ENCODE data around the gene PRKAG2. TPM values are rescaled to one million over a fixed set of nuclear protein-coding genes. Genes with fewer than 3 reads are reported as not detected.

Gene PRKAG2
- total RNA-seq, 2 donors from 2014 or later: 41.3 to 51.8 TPM

- H3K4me1 Mint-ChIP-seq: peaks cover 19% of the 10 kb centered on the region
- DNase-seq: no peak
Measured at GRCh38 chr7:151773797-151774196, 103.1 kb downstream of the PRKAG2 start.

DNA sequence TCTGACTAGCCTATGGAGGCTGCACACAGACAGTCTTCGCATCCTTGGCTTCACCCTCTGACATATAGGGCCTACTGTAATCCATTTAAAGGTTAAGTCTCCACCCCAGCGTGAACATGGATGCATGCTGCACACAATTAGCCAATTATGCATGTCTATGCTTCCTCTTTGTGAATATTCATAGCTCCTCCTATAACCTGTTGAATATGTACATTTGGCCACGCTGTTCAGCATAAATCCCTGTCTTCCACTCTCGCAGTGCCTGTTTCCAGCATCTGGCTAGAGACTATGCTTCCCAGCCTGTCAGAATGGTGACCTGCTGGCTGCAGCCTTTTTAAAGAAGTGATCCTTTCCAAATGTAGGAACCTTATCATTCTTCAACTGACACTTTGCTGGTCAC lies 106.7 kb downstream of the PRKAG2 start:
- peak overlapping the region; percentile 96 for H3K27ac Mint-ChIP-seq
- peak overlapping the region; percentile 50 for H3K4me3 Mint-ChIP-seq
- no peaks in the 10 kb centered on the region for H3K9me3 ChIP-seq (ENCODE audit: control insufficient read depth, low read length, poor library complexity, severe bottlenecking)
- DNase-seq (no peak), ATAC-seq (no peak)
- H3K4me1 Mint-ChIP-seq: peaks cover 30% of the 10 kb centered on the region
- H3K27me3 Mint-ChIP-seq: no peaks in the 10 kb centered on the region
- peaks cover 2% of the 10 kb centered on the region for H3K36me3 Mint-ChIP-seq (ENCODE audit: low read depth)

More at GRCh38 chr7:151773797-151774196, 103.1 kb downstream of the PRKAG2 start:
- Mint-ChIP-seq H3K4me3 (no peak overlapping the region), H3K27ac (peak overlapping the region; percentile 4), H3K36me3 (ENCODE audit: low read depth) (peaks cover 7% of the 10 kb centered on the region), H3K27me3 (no peaks in the 10 kb centered on the region)
- no peak for ATAC-seq
- H3K9me3 ChIP-seq (ENCODE audit: control insufficient read depth, low read length, poor library complexity, severe bottlenecking): no peaks in the 10 kb centered on the region

- Mint-ChIP-seq H3K4me3 (peak overlapping the region; percentile 92), H3K27me3 (no peaks in the 10 kb centered on the region), H3K4me1 (peaks cover 30% of the 10 kb centered on the region), H3K36me3 (ENCODE audit: low read depth) (peaks cover 2% of the 10 kb centered on the region), H3K27ac (peak overlapping the region; percentile 96)
- no peak for DNase-seq
- no peaks in the 10 kb centered on the region for H3K9me3 ChIP-seq (ENCODE audit: control insufficient read depth, low read length, poor library complexity, severe bottlenecking)
- peak; percentile 92 for ATAC-seq
Measured at GRCh38 chr7:151769188-151769821, 107.6 kb downstream of the PRKAG2 start.

GRCh38 chr7:151768805-151769187 lies 108.1 kb downstream of the PRKAG2 start:
- Mint-ChIP-seq H3K27me3 (no peaks in the 10 kb centered on the region), H3K36me3 (ENCODE audit: low read depth) (peaks cover 2% of the 10 kb centered on the region), H3K4me3 (peak overlapping the region; percentile 92), H3K4me1 (peaks cover 30% of the 10 kb centered on the region), H3K27ac (peak overlapping the region; percentile 96)
- H3K9me3 ChIP-seq (ENCODE audit: control insufficient read depth, low read length, poor library complexity, severe bottlenecking): no peaks in the 10 kb centered on the region
- no peak for ATAC-seq
- DNase-seq: no peak

DNA sequence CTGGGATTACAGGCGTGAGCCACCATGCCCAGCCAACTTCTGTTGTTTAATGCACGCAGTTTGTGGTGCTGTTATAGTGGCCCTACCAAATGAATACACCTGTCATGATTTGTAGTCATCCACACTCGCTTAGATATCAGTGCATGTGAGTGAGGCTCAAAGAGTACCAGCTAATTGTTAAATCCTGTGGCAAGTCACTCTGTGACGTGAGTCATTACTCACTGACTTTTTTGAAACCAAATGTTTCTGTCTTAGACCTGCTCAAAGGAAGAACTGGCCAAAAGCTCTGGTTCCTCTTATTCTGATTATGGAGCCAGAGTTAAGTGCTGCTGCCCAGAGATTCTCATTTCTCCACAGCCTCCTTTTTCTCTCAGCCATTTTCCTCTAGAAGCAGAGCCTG lies 109.4 kb downstream of the PRKAG2 start:
- H3K4me1 Mint-ChIP-seq: peaks cover 33% of the 10 kb centered on the region
- peak overlapping the region; percentile 96 for H3K27ac Mint-ChIP-seq
- H3K9me3 ChIP-seq (ENCODE audit: control insufficient read depth, low read length, poor library complexity, severe bottlenecking): no peaks in the 10 kb centered on the region
- H3K4me3 Mint-ChIP-seq: no peak overlapping the region
- DNase-seq (no peak), ATAC-seq (no peak)
- no peaks in the 10 kb centered on the region for H3K27me3 Mint-ChIP-seq
- peaks cover 2% of the 10 kb centered on the region for H3K36me3 Mint-ChIP-seq (ENCODE audit: low read depth)

- Mint-ChIP-seq H3K4me1 (peaks cover 29% of the 10 kb centered on the region), H3K27ac (peak overlapping the region; percentile 21), H3K4me3 (no peak overlapping the region), H3K36me3 (ENCODE audit: low read depth) (no peaks in the 10 kb centered on the region), H3K27me3 (no peaks in the 10 kb centered on the region)
- DNase-seq (no peak), ATAC-seq (no peak)
- H3K9me3 ChIP-seq (ENCODE audit: control insufficient read depth, low read length, poor library complexity, severe bottlenecking): no peaks in the 10 kb centered on the region
Measured at GRCh38 chr7:151764056-151764920, 112.6 kb downstream of the PRKAG2 start.

DNA sequence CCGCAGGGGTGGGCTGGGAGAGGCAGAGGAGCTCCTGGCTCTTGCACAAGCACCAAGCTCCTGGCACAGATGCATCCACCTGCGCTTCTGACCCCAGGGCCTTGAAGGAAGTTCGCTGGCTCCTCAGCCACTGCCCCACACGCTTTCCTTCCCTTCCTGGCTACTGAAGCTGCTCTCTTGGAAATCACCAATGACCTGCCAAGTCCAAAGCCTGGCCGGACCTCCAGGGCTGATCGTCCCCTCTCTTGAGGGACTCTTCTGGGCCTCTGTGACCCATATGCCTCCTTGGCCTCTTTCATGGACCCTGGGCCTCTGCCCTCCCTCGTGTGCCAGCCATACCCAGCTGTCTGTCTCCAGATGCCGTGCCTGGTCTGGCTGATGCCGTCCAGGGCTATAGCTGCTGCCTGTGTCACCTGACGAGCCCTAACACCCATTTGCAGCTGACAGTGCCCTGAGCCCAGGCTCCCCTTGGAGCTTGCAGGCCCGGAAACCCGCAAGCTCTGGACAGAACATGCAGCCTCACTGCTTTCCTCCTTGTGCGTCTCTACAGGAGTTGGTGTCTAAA lies 113.4 kb downstream of the PRKAG2 start:
- ATAC-seq: no peak
- no peaks in the 10 kb centered on the region for H3K9me3 ChIP-seq (ENCODE audit: control insufficient read depth, low read length, poor library complexity, severe bottlenecking)
- no peak for DNase-seq
- Mint-ChIP-seq H3K36me3 (ENCODE audit: low read depth) (no peaks in the 10 kb centered on the region), H3K27me3 (no peaks in the 10 kb centered on the region), H3K4me3 (no peak overlapping the region), H3K27ac (peak overlapping the region; percentile 76), H3K4me1 (peaks cover 25% of the 10 kb centered on the region)

- Mint-ChIP-seq H3K27me3 (no peaks in the 10 kb centered on the region), H3K4me1 (peaks cover 21% of the 10 kb centered on the region), H3K27ac (peak overlapping the region; percentile 76), H3K36me3 (ENCODE audit: low read depth) (no peaks in the 10 kb centered on the region), H3K4me3 (no peak overlapping the region)
- ATAC-seq: no peak
- H3K9me3 ChIP-seq (ENCODE audit: control insufficient read depth, low read length, poor library complexity, severe bottlenecking): no peaks in the 10 kb centered on the region
- DNase-seq: no peak
Measured at GRCh38 chr7:151762583-151763245, 114.2 kb downstream of the PRKAG2 start.

- no peak overlapping the region for H3K4me3 Mint-ChIP-seq
- H3K27ac Mint-ChIP-seq: no peak overlapping the region
- ATAC-seq: no peak
Measured at GRCh38 chr7:151761957-151762356, 115.0 kb downstream of the PRKAG2 start.

DNA sequence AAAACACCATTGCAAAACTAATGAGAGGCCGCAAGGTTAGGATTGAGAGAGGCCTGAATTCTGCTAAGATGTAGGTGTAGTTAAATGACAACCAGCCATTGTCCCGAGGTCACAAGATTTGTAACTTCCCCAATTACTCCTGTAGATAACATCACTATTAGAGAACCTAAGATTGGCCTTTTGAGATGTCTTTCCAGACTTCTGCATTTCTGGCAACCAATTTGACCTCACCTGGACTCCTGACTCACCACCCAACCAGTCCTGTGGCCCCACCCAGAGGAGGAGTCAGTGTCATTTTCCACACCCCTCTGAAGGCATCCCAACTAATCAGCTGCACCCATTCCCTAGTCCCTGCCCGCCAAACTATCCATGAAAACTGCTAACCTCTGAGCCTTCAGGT lies 115.7 kb downstream of the PRKAG2 start:
- ATAC-seq (no peak), DNase-seq (no peak)
- no peak overlapping the region for H3K4me3 Mint-ChIP-seq

More at GRCh38 chr7:151761957-151762356, 115.0 kb downstream of the PRKAG2 start:
- no peaks in the 10 kb centered on the region for H3K9me3 ChIP-seq (ENCODE audit: control insufficient read depth, low read length, poor library complexity, severe bottlenecking)
- no peak for DNase-seq
- Mint-ChIP-seq H3K36me3 (ENCODE audit: low read depth) (no peaks in the 10 kb centered on the region), H3K27me3 (no peaks in the 10 kb centered on the region), H3K4me1 (peaks cover 20% of the 10 kb centered on the region)

GRCh38 chr7:151759591-151760042 lies 117.3 kb downstream of the PRKAG2 start:
- H3K9me3 ChIP-seq (ENCODE audit: control insufficient read depth, low read length, poor library complexity, severe bottlenecking): no peaks in the 10 kb centered on the region
- no peak overlapping the region for H3K4me3 Mint-ChIP-seq
- H3K4me1 Mint-ChIP-seq: peaks cover 28% of the 10 kb centered on the region
- ATAC-seq (peak; percentile 55), DNase-seq (peak in 1 of 3 donors; percentile 35)
- no peaks in the 10 kb centered on the region for H3K27me3 Mint-ChIP-seq
- H3K27ac Mint-ChIP-seq: peak overlapping the region; percentile 49
- H3K36me3 Mint-ChIP-seq (ENCODE audit: low read depth): no peaks in the 10 kb centered on the region

More for the DNA sequence above, 115.7 kb downstream of the PRKAG2 start:
- no peaks in the 10 kb centered on the region for H3K9me3 ChIP-seq (ENCODE audit: control insufficient read depth, low read length, poor library complexity, severe bottlenecking)
- no peaks in the 10 kb centered on the region for H3K36me3 Mint-ChIP-seq (ENCODE audit: low read depth)
- no peak overlapping the region for H3K27ac Mint-ChIP-seq
- peaks cover 26% of the 10 kb centered on the region for H3K4me1 Mint-ChIP-seq
- H3K27me3 Mint-ChIP-seq: no peaks in the 10 kb centered on the region

DNA sequence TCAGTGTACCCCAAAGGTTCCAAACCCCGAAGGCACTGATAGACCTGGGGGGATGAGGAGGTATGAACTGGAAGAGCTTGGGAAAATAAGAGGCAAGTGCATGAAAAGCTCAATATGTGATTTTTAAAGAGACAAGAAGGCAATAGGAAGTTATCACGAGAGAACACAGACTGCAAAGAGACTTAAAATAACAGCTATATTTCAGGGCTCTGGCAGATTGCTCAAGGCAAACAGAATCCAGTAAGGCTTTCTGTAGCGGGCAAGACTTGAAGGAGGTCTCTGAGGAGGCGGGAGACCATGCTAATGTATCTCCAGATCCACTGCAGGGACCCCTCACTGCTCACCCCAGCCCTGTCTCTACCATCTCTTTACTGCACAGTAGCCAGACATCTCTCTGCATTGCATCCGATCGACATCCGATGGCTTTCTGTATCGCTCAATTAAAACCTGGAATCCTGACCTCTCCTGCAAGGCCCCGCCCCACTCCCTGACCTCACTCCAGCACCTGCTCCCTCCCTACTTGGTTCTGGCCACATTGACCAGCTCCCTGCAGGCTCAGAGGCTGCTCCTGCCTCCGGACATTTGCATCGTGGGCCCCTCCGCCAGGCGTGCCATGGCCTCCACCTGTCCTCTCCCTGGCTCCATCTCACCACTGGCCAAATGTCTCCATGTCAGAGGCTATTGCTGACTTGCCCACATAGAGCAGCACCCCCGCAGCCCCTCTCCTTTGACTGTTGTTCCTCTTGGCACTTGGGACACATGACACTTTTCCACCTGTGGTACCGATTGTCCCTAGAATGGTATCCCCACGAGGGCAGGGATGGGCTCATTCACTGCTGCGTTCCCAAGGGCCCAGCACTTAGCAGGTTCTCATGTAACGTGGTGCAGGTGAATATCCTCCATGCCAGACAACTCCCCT lies 118.0 kb downstream of the PRKAG2 start:
- no peaks in the 10 kb centered on the region for H3K9me3 ChIP-seq (ENCODE audit: control insufficient read depth, low read length, poor library complexity, severe bottlenecking)
- ATAC-seq: no peak
- peak overlapping the region; percentile 56 for H3K27ac Mint-ChIP-seq
- H3K36me3 Mint-ChIP-seq (ENCODE audit: low read depth): no peaks in the 10 kb centered on the region
- H3K4me1 Mint-ChIP-seq: peaks cover 28% of the 10 kb centered on the region
- DNase-seq: no peak
- no peaks in the 10 kb centered on the region for H3K27me3 Mint-ChIP-seq
- no peak overlapping the region for H3K4me3 Mint-ChIP-seq

Measured in T-helper 17 cell (primary cell).